Stimulated activated CD8-positive, alpha-beta memory T cell treated with anti-CD3 and anti-CD28 coated beads, Interleukin-4, amount 100 ng/mL, for 24 hours (primary cell): ENCODE results near the gene AQP3.
A peak's percentile ranks its signal among the peaks of the same experiment; 100 is the strongest.
"Not testable (repeated sequence)": the region's sequence is repeated elsewhere in the genome, so short reads cannot be mapped to it uniquely, and the experiment has no call there.

ENCODE experiments used
- DNase-seq: peaks from one replicate; pipeline ENCODE4 v3.0.0-alpha.2; 2020; ENCODE audit warnings: low read depth

Gene AQP3

DNA sequence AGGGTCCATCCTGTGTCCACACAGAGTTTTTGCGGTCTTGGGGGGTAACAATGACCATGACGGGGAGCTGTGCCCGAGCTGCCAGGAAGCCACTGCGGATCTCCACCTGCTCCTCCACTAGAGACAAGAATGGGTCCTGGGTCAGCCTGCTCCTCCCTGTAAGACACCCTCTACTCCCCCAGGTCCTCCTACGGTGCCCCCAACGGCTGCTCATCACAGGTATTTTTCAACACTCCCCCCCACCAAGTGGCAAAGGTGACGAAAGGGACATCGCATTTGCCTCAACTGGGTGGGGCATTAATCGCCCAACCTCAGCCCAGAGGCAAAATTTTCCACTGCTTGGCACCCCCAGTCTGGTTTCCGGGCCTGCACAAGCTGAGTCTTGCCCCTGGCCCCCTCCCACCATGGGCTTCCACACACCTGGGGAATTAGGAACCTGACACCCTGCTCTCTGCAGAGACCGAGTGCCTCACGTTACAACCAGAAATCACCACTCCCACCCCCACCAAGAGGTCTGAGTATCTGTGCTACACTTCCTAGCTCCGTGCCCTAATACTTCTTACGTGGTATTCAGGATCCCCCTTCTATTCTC is 16.7 kb upstream of the AQP3 start:
- DNase-seq, result no peak

DNA sequence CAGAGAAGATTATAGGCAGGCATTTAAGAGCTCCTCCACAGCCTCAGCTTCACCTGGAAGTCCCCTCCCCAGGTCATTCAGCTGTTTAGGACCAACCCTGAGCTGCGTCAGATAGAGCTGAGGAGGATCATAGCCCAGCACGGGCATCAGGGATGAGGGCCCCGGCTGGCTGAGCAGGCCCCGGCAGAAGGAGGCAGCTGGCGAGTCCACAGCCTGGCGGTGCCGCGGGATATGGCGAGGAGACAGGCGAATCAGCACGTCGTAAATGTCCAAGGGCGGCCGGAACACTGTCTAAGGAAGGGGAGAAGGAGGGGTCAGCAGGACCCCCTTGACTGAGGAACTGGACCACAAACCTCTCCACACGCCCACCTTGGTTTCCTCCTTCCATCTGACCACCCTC is 15.8 kb upstream of the AQP3 start:
- no peak for DNase-seq

DNA sequence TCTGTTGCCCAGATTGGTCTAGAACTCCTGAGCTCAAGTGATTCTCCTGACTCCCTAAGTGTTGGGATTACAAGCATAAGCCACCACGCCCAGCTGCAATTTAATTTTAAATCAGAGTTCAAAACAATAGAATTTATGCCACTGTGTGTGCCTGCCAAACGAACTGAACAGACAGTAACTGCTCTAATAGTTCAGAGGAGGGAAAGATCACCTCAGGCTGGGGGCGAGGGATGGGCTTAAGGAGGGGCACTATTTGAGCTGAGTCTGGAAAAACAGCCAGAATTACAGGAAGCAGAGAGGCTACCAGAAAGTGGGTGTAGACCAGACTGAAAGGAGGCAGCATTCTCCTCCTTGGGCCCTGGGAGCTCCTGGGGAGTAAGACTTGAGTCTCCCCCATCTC is 14.1 kb upstream of the AQP3 start:
- no peak for DNase-seq

DNA sequence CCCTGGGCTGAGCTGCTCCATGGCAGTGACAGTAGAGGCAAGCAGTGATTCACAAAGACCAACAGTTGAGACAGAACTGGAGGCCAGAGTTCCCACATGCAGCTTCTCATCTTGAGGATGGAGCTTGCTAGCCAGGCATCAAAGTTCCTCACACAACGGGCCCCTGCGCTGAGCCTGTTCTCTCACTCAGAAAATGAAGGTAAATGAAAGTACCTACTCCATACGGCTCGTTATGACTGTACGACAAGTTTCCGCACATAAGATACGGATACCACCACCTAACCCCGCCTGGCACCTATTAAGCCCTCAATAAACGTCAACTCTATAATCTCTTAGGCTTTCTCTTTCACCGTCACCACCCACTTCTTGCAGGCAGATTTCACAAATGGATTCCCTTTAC is 13.5 kb upstream of the AQP3 start:
- no peak for DNase-seq

DNA sequence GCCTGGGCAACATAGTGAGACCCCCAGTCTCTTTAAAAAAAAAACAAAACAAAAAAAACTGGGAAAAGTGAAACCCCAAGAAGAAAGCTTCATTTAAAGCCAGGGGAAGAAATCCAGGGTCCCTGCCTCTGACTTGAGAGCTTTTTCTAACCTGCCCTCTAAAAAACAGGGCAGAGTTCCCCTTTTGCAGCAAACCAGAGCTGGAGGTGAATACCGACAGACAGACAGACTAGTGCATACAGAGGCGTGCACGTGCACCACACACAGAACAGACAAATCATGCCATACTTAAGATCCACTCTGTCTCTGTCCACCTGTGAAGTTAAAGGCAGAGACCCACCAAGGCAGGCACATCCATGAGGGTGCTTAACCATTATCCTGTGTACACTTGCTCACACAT is 11.7 kb upstream of the AQP3 start:
- DNase-seq, result no peak

DNA sequence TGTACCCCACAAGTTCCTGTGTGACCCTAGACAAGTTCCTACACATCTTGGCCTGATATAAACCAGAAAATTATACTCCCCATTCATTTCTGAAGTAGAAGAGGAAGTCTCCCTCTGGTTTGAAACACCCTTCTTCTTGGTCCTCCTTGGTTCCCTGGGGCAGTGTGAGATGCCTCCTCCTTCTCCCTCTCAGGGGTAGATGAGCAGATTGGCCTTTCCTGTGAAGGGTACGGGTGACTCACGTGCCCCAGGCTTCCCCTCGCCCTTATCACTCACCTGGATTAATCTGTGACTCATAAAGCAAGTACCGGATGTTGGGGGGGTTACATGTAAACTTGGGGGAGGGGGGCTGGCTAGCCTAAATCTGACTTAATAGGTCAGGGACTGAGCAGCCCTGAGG is 11.1 kb upstream of the AQP3 start:
- DNase-seq, result peak; percentile 33

DNA sequence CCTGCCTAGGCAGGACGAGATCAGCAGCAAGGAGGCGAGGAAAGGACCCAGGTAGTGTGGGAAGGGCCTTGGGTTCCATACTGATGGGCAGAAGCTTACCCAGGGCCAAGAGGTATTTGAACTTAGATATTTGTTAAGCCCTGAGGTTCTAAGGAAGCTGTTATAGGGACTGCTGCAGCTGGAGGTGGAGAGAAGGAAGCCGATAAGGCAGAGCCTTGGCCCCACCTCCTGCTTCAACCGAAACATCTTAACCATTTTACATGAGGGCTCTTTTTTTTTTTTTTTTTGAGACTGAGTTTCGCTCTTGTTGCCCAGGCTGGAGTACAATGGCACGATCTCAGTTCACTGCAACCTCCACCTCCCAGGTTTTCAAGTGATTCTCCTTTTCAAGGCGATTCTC is 8.6 kb upstream of the AQP3 start:
- no peak for DNase-seq

- not testable (repeated sequence) for DNase-seq
These were observed 8.1 kb upstream of the AQP3 start for GRCh38 chr9:33455456-33455855.

DNA sequence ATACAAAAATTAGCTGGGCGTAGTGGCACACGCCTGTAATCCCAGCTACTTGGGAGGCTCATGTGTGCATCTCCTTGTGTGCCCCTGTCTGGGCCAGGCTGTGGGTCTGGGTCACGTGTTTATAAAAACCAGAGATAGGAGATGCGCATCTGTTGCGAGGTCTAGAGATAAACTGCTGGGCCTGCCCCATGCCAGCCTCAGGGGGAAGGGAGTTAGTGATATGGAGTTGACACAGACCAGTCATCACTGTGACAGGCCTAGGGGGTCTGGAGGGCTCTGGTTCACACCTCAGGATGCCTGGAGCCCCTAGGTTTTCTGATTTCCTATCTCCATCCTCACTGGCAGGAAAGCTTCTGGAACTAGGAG is 7.3 kb upstream of the AQP3 start:
- not testable (repeated sequence) for DNase-seq

- no peak for DNase-seq
These were observed 6.7 kb upstream of the AQP3 start for GRCh38 chr9:33453999-33454660.

GRCh38 chr9:33453286-33453860 is 6.0 kb upstream of the AQP3 start:
- DNase-seq, result no peak

DNA sequence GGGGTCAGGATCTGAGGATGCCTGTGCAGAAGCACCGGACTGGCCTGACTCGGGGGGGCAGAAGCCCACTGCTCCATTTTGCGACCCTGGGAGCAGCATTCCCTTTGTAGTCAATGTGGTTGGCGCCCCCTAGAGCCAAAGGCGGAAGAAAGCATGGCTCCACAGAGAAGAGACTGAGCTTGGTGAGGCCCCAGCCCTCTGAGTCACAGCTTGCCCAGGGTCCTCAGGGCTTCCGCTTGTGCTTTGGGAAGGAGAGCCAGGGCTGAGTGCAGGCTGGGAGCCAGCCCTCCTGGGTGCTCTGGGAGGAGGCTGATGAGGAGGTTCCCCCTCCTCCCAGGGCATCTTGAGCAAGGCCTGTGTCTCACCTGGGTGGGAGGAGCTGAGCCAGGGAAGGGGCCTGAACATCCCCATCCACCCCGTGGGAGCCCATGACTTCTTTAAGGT is 5.5 kb upstream of the AQP3 start:
- peak; percentile 46 for DNase-seq

DNA sequence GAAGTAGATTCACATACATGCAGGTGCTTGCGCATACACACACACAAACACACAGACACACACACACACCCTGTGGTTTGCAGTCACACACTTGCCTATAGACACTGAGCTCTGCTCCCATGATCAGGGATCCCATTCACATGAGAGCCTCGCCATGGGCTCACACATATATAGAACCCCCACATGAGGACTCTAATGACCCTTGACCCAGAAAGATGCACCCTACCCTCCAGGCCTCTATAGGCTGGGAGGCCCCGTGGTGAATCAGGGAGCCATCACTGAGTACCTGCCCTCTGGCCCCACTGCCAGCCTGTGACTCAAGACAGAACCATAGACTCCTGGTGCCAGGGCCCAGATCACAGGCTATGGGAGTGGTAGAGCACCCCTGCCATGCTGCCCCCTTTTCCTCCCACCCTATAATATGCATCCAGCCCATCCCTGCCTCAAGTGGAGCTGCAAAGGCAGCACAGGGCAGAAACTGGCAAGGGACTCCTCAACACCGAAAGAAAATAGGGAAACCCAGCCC is 3.3 kb upstream of the AQP3 start:
- no peak for DNase-seq

DNA sequence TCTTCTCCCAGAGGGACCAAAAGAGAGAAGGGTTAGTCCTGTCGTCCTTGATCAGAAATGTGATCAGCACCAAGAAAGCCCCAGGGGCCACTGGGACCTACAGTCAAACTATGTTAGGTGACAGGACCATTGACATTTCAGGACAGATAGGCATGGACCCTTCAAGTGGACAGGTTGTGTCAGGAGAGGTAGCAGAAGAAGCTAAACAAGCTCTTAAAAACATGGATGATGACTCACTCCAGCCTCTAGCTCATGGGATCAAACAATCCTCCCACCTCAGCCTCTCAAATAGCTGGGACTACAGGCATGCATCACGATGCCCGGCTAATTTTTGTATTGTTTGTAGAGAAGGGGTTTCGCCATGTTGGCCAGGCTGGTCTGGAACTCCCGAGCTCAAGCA is 2.3 kb upstream of the AQP3 start:
- no peak for DNase-seq

DNA sequence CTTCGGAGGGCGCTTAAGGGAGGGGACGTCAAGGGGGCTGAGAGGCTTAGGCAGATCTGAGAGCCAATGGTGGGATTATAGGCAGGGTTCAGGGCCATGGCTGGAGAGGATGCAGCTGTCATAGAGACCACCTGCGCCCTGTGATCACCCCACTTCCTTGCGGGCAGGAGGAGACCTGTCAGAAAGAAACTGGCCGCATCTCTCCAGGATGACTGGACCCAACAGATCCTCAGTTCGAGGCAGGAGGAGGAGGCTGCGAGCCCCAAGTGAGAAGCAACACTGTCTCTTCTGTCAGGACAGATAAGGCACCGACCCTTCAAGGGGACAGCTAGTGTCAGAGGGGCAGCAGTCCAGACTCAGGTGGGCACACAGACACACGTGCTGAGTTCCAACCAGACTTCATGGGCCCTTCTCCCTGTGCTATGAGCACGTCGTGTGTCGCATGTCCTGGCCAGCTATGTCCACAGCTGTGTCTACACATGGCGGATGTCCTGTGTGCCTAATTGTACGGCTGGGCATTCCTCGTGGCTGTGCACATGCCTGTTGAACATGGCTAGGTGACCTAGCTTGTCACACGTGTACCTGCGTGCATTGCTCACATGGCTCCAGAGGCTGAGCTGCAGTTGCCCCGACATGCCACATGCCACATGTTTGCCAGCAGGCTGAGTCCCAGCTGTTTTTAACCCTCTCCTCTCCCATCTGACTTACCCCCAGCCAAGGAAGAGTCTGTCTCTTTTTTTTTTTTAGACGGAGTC is 583 bp upstream of the AQP3 start:
- no peak for DNase-seq

GRCh38 chr9:33446240-33446945 is 1.0 kb downstream of the AQP3 start:
- DNase-seq, result peak; percentile 15

GRCh38 chr9:33445389-33446239 is 1.8 kb downstream of the AQP3 start:
- DNase-seq, result no peak

GRCh38 chr9:33443464-33444154 is 3.8 kb downstream of the AQP3 start:
- DNase-seq, result no peak

DNA sequence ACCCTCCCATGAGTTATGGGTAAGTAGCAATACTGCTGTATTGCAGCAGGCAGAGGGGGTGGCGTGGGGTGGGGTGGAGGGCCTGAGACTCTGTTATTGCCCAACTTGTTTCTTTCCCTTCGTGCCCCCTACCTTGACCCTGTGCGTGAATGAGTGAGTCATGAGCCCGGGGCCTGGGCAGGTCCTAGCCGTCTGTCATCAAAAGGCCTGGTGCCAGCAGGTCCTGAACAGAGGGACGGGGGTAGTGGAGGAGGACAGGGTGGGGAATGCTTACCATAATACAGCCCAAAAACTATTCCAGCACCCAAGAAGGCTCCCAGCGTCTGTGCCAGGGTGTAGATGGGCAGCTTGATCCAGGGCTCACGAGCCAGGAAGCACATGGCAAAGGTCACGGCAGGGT is 4.3 kb downstream of the AQP3 start:
- DNase-seq, result no peak

DNA sequence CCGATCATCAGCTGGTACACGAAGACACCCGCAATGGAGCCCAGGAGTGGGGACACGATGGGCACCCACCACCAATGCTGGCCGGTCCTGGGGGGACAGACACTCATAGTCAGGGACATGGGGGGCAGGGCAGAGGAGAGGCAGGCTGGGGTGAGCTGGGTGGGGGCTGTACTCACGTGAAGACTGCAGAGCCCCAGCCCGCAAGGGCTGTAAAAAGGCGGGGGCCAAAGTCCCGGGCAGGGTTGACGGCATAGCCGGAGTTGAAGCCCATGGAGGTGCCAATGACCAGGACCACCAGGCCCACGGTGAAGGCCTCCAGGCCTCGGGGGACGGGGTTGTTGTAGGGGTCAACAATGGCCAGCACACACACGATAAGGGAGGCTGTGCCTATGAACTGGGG is 5.3 kb downstream of the AQP3 start:
- DNase-seq, result no peak

- DNase-seq, result no peak
These were observed 6.8 kb downstream of the AQP3 start for GRCh38 chr9:33440609-33441008.
